Transverse colon (tissue), 3 donors: ENCODE data around the gene VSIG4.

Experiments
- EP300 ChIP-seq: sonication (generic); formaldehyde crosslinking; IDR thresholded peaks from one replicate; pipeline ENCODE4 v1.6.1; 2017; ENCODE audit warnings: antibody characterized with exemption, low read depth
- POLR2A ChIP-seq: fragments of 450-650 bp; IDR thresholded peaks from one replicate; pipeline ENCODE4 v1.6.1; 2016; ENCODE audit warnings: antibody characterized with exemption, mild to moderate bottlenecking, moderate library complexity
- TF ChIP-seq, protein P1 (sequence below), 5 experiments: fragments of 200-600 bp in 3 of 5; fragments of 450-650 bp in 2 of 5; sonication (generic) in 3 of 5; IDR thresholded peaks; 1 replicate in 2 of 5; 2 replicates in 3 of 5; pipeline ENCODE4 v1.5.1; 2016 to 2017; ENCODE audit warnings: antibody characterized with exemption in 5 of 5, inconsistent platforms in 3 of 5, mild to moderate bottlenecking in 2 of 5, moderate library complexity in 1 of 5

DNA sequence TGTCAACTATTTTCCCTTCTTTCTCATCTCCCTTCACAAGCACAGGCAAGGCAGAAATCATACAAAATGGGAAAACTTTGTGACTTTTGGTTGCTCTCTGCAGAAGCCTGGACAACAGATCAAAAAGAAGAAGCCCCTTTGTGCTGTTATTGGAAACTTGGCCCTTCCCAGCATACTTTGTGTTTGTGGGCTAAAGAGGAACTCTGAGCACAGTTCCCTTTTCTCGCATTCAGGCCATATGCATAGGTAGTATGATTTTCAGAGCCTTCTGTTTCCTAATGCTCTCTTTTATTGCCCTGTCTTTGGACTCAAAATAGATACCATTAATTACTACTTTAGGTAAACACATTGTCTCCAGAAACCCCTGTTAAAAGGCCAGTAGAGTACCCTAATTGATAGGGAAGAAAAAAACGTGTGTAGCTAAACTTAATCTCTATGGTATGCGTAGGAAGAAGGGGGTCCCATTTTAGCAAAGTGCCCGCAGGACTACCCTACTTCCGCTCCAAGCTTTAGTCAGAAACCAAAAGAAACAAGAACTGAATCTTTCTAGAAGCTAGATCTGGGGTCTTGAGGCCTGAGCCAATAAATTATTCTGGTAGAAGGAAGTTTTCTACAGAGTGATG is 26.6 kb downstream of the VSIG4 start:
- TF ChIP-seq, protein P1, sequence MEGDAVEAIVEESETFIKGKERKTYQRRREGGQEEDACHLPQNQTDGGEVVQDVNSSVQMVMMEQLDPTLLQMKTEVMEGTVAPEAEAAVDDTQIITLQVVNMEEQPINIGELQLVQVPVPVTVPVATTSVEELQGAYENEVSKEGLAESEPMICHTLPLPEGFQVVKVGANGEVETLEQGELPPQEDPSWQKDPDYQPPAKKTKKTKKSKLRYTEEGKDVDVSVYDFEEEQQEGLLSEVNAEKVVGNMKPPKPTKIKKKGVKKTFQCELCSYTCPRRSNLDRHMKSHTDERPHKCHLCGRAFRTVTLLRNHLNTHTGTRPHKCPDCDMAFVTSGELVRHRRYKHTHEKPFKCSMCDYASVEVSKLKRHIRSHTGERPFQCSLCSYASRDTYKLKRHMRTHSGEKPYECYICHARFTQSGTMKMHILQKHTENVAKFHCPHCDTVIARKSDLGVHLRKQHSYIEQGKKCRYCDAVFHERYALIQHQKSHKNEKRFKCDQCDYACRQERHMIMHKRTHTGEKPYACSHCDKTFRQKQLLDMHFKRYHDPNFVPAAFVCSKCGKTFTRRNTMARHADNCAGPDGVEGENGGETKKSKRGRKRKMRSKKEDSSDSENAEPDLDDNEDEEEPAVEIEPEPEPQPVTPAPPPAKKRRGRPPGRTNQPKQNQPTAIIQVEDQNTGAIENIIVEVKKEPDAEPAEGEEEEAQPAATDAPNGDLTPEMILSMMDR (IDR thresholded peaks at IDR 0.05) = no peak
- TF ChIP-seq POLR2A (no peak), EP300 (no peak)
